RWPE2 (cell line): ENCODE data around the gene SFXN1.

Experiments
- ATAC-seq: fragments of 200-7000 bp; cut with Tn5 transposase; 3 replicates; pipeline ENCODE4 v1.9.1; 2021; ENCODE audit warnings: low read depth
- DNase-seq: peaks from one replicate; pipeline ENCODE4 v3.0.0-alpha.2; 2020; ENCODE audit warnings: low spot score
- H3K27ac ChIP-seq: fragments of 450-650 bp; 2 replicates; pipeline ENCODE4 v1.5.1; 2017; ENCODE audit warnings: mild to moderate bottlenecking; ENCODE audit not compliant: poor library complexity, severe bottlenecking
- H3K27me3 ChIP-seq: fragments of 250-450 bp; sonication (Bioruptor Pico); 2 replicates; pipeline ENCODE4 v1.5.1; 2021; ENCODE audit warnings: mild to moderate bottlenecking, moderate library complexity; ENCODE audit not compliant: insufficient read depth, poor library complexity, severe bottlenecking
- H3K36me3 ChIP-seq: fragments of 250-450 bp; sonication (Bioruptor Pico); 2 replicates; pipeline ENCODE4 v1.5.1; 2020; ENCODE audit warnings: low read depth, mild to moderate bottlenecking, moderate library complexity
- H3K4me1 ChIP-seq: fragments of 250-450 bp; sonication (Bioruptor Pico); 2 replicates; pipeline ENCODE4 v1.5.1; 2021; ENCODE audit warnings: mild to moderate bottlenecking, moderate library complexity; ENCODE audit not compliant: insufficient read depth, poor library complexity, severe bottlenecking
- H3K4me3 ChIP-seq: fragments of 250-450 bp; sonication (Bioruptor Pico); 2 replicates; pipeline ENCODE4 v1.5.1; 2021; ENCODE audit warnings: mild to moderate bottlenecking, moderate library complexity; ENCODE audit not compliant: severe bottlenecking
- H3K9me3 ChIP-seq: fragments of 250-450 bp; sonication (Bioruptor Pico); 2 replicates; pipeline ENCODE4 v1.5.1; 2021; ENCODE audit warnings: mild to moderate bottlenecking, moderate library complexity; ENCODE audit not compliant: severe bottlenecking
- CTCF ChIP-seq: fragments of 450-650 bp; IDR thresholded peaks from one replicate; pipeline ENCODE4 v1.5.1; 2017; ENCODE audit warnings: mild to moderate bottlenecking, moderate library complexity; ENCODE audit not compliant: poor library complexity, severe bottlenecking

The SFXN1 gene

GRCh38 chr5:175554296-175554695, 75.9 kb downstream of the SFXN1 start:
- Histone ChIP-seq H3K27ac (no peak overlapping the region), H3K36me3 (no peaks in the 10 kb centered on the region), H3K9me3 (no peaks in the 10 kb centered on the region)

GRCh38 chr5:175555168-175555785, 76.9 kb downstream of the SFXN1 start:
- H3K9me3 ChIP-seq = no peaks in the 10 kb centered on the region
- no peak for ATAC-seq

More at GRCh38 chr5:175554296-175554695, 75.9 kb downstream of the SFXN1 start:
- DNase-seq (no peak), ATAC-seq (no peak)
- H3K27me3 ChIP-seq = peaks cover 18% of the 10 kb centered on the region
- no peaks in the 10 kb centered on the region for H3K4me1 ChIP-seq
- TF ChIP-seq CTCF = no peak
- H3K4me3 ChIP-seq = no peak overlapping the region

GRCh38 chr5:175556794-175557193, 78.4 kb downstream of the SFXN1 start:
- Histone ChIP-seq H3K4me3 (no peak overlapping the region), H3K27ac (no peak overlapping the region), H3K4me1 (no peaks in the 10 kb centered on the region), H3K36me3 (no peaks in the 10 kb centered on the region), H3K9me3 (no peaks in the 10 kb centered on the region), H3K27me3 (peaks cover 12% of the 10 kb centered on the region)
- DNase-seq = no peak
- no peak for TF ChIP-seq CTCF
- peak; percentile 42; the same call in 1 of the 3 replicates for ATAC-seq

More at GRCh38 chr5:175555168-175555785, 76.9 kb downstream of the SFXN1 start:
- DNase-seq = no peak
- Histone ChIP-seq H3K4me3 (no peak overlapping the region), H3K27me3 (peaks cover 14% of the 10 kb centered on the region), H3K27ac (no peak overlapping the region), H3K36me3 (no peaks in the 10 kb centered on the region), H3K4me1 (no peaks in the 10 kb centered on the region)
- TF ChIP-seq CTCF = no peak

- Histone ChIP-seq H3K9me3 (no peaks in the 10 kb centered on the region), H3K4me3 (no peak overlapping the region), H3K4me1 (peaks cover 5% of the 10 kb centered on the region), H3K36me3 (no peaks in the 10 kb centered on the region), H3K27me3 (peaks cover 20% of the 10 kb centered on the region), H3K27ac (no peak overlapping the region)
- no peak for ATAC-seq
- DNase-seq = no peak
- TF ChIP-seq CTCF = no peak
Measured at GRCh38 chr5:175557778-175558177, 79.4 kb downstream of the SFXN1 start.

- TF ChIP-seq CTCF = no peak
- Histone ChIP-seq H3K27me3 (peaks cover 23% of the 10 kb centered on the region), H3K4me1 (peaks cover 5% of the 10 kb centered on the region), H3K27ac (no peak overlapping the region), H3K4me3 (no peak overlapping the region), H3K36me3 (no peaks in the 10 kb centered on the region), H3K9me3 (no peaks in the 10 kb centered on the region)
- no peak for DNase-seq
- no peak for ATAC-seq
Measured at GRCh38 chr5:175558801-175559480, 80.6 kb downstream of the SFXN1 start.
